ENCODE data around the gene LMAN1L.

DNA sequence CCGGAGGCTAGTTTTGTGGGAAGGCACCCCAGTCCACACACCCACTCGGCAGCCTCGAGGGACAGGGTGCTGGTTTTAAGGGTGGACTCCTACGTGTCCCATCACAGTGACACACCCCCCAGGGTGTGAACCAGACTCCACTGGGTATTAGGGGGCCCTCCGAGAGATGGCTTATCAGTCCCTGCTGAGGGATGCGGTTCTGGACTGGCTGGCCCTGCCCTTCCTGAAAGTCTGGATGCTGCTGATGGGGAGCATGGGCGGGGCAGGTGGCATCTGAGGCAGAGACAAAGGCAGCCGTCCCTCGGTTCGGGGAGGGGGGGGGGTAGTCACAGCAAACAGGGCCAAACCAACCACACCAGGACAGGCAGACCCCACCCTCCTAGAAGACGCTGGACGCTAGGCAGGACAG is 31.3 kb downstream of the LMAN1L start:
- TF ChIP-seq, protein P1, sequence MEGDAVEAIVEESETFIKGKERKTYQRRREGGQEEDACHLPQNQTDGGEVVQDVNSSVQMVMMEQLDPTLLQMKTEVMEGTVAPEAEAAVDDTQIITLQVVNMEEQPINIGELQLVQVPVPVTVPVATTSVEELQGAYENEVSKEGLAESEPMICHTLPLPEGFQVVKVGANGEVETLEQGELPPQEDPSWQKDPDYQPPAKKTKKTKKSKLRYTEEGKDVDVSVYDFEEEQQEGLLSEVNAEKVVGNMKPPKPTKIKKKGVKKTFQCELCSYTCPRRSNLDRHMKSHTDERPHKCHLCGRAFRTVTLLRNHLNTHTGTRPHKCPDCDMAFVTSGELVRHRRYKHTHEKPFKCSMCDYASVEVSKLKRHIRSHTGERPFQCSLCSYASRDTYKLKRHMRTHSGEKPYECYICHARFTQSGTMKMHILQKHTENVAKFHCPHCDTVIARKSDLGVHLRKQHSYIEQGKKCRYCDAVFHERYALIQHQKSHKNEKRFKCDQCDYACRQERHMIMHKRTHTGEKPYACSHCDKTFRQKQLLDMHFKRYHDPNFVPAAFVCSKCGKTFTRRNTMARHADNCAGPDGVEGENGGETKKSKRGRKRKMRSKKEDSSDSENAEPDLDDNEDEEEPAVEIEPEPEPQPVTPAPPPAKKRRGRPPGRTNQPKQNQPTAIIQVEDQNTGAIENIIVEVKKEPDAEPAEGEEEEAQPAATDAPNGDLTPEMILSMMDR (conservative IDR thresholded peaks at IDR 0.05; ENCODE audit: low read length), result no peak
- TF ChIP-seq EZH2phosphoT487 (IDR thresholded peaks at IDR 0.05; ENCODE audit: borderline replicate concordance, low read depth, low read length), result no peak
